Astrocyte (in vitro differentiated cells and primary cell): ENCODE measurements around the gene PARVB. TPM values are rescaled to one million over a fixed set of nuclear protein-coding genes. Genes with fewer than 3 reads are reported as not detected.
A peak's percentile ranks its signal among the peaks of the same experiment; 100 is the strongest.

Experiments
- DNase-seq: peaks from one replicate; pipeline ENCODE4 v3.0.0-alpha.2; 2010; ENCODE audit warnings: low read depth
- FAIRE-seq: peaks from 2 replicates; lab custom pipeline; 2011; peaks lifted over from hg19 to GRCh38; lab: Jason Lieb, UNC
- H2AFZ ChIP-seq: 2 replicates; pipeline ENCODE4 v1.6.0; 2012; ENCODE audit warnings: low read depth, low read length, inconsistent platforms
- H3K27ac ChIP-seq: 2 replicates; pipeline ENCODE4 v1.5.1; 2011; ENCODE audit warnings: low read depth, low read length, inconsistent platforms
- H3K27me3 ChIP-seq: 2 replicates; pipeline ENCODE4 v1.6.0; 2011; ENCODE audit warnings: low read length, inconsistent platforms; ENCODE audit not compliant: insufficient read depth
- H3K36me3 ChIP-seq: 2 replicates; pipeline ENCODE4 v1.5.1; 2011; ENCODE audit warnings: low read length, inconsistent platforms; ENCODE audit not compliant: insufficient read depth
- H3K4me1 ChIP-seq: 2 replicates; pipeline ENCODE4 v1.5.1; 2011; ENCODE audit warnings: low read length, inconsistent platforms; ENCODE audit not compliant: insufficient read depth
- H3K4me2 ChIP-seq: 2 replicates; pipeline ENCODE4 v1.6.0; 2012; ENCODE audit warnings: low read length, inconsistent platforms
- H3K4me3 ChIP-seq: 2 replicates; pipeline ENCODE4 v1.5.1; 2011; ENCODE audit warnings: low read depth, mild to moderate bottlenecking, low read length, inconsistent platforms; ENCODE audit not compliant: insufficient read depth
- H3K79me2 ChIP-seq: 2 replicates; pipeline ENCODE4 v1.6.0; 2012; ENCODE audit warnings: mild to moderate bottlenecking, low read length, inconsistent platforms; ENCODE audit not compliant: insufficient read depth
- H3K9ac ChIP-seq: 2 replicates; pipeline ENCODE4 v1.6.0; 2012; ENCODE audit warnings: mild to moderate bottlenecking, low read length, inconsistent platforms
- H3K9me3 ChIP-seq: 2 replicates; pipeline ENCODE4 v1.5.1; 2012; ENCODE audit warnings: low read depth, mild to moderate bottlenecking, low read length, inconsistent platforms; ENCODE audit not compliant: insufficient read depth
- H4K20me1 ChIP-seq: 2 replicates; pipeline ENCODE4 v1.6.0; 2012; ENCODE audit warnings: low read length, inconsistent platforms; ENCODE audit not compliant: insufficient read depth
- H3K27ac Mint-ChIP-seq: one replicate; pipeline ENCODE4 v1.8.0; 2021; ENCODE audit warnings: mild to moderate bottlenecking, mixed read lengths; ENCODE audit not compliant: unreplicated experiment
- H3K27me3 Mint-ChIP-seq: one replicate; pipeline ENCODE4 v1.8.0; 2021; ENCODE audit warnings: low read depth, mixed read lengths; ENCODE audit not compliant: unreplicated experiment
- H3K36me3 Mint-ChIP-seq: one replicate; pipeline ENCODE4 v1.8.0; 2021; ENCODE audit warnings: low read depth, mixed read lengths; ENCODE audit not compliant: unreplicated experiment
- H3K4me1 Mint-ChIP-seq: one replicate; pipeline ENCODE4 v1.8.0; 2021; ENCODE audit warnings: low read depth, mixed read lengths; ENCODE audit not compliant: unreplicated experiment
- H3K4me3 Mint-ChIP-seq: one replicate; pipeline ENCODE4 v1.8.0; 2021; ENCODE audit warnings: mild to moderate bottlenecking, moderate library complexity, mixed read lengths; ENCODE audit not compliant: unreplicated experiment
- H3K9me3 Mint-ChIP-seq: one replicate; pipeline ENCODE4 v1.8.0; 2021; ENCODE audit warnings: mild to moderate bottlenecking, mixed read lengths; ENCODE audit not compliant: unreplicated experiment
- EZH2 ChIP-seq: IDR thresholded peaks from 2 replicates; pipeline ENCODE4 v1.6.1; 2012; ENCODE audit warnings: mild to moderate bottlenecking, low read length, inconsistent platforms; ENCODE audit not compliant: insufficient read depth
- total RNA-seq: library from RNA; stranded (reverse); gene quantifications from 2 replicates; pipeline ENCODE4 v1.2.1, GENCODE V29; 2021
- TF ChIP-seq, protein P1 (sequence below): IDR thresholded peaks from 2 replicates; pipeline ENCODE4 v1.5.1; 2011; ENCODE audit warnings: low read depth, mild to moderate bottlenecking, inconsistent platforms, low read length, moderate library complexity; ENCODE audit not compliant: insufficient read depth

Gene PARVB
- total RNA-seq, 1 donor from 2014 or later = 22.0 TPM

DNA sequence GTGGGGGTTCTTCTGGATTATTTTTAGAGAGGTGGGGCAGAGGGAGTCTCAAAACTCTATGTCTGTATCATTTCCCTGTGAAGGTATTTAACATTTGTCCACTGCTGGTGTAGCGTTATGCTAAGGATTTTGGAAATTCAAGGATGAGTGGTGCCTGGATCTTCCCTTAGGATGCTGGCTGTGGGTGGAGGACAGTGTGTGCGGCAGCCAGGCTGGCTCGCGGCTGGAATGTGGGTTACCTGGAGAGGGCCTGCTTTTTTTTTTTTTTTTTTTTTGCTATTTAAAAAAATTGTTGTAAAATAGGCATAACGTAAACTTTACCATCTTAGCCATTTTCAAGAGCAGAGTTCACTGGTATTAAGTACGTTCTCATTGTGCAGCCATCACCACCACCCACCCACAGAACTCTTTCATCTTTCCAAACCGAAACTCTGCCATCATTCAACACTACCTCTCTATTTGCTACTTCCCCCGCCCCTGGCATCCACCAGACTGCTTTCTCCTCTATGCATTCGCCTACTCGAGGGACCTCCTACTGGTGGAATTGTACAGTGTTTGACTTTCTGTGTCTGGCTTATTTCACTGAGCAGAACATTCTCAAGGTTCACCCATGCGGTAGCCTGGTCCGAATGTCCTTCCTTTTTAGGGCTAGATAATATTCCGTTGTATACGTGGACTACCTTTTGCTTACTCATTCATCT is 67.1 kb downstream of the PARVB start:
- no peak overlapping the region for H3K9ac ChIP-seq
- H3K27me3 Mint-ChIP-seq = peaks cover 8% of the 10 kb centered on the region
- TF ChIP-seq EZH2 = no peak
- TF ChIP-seq, protein P1, sequence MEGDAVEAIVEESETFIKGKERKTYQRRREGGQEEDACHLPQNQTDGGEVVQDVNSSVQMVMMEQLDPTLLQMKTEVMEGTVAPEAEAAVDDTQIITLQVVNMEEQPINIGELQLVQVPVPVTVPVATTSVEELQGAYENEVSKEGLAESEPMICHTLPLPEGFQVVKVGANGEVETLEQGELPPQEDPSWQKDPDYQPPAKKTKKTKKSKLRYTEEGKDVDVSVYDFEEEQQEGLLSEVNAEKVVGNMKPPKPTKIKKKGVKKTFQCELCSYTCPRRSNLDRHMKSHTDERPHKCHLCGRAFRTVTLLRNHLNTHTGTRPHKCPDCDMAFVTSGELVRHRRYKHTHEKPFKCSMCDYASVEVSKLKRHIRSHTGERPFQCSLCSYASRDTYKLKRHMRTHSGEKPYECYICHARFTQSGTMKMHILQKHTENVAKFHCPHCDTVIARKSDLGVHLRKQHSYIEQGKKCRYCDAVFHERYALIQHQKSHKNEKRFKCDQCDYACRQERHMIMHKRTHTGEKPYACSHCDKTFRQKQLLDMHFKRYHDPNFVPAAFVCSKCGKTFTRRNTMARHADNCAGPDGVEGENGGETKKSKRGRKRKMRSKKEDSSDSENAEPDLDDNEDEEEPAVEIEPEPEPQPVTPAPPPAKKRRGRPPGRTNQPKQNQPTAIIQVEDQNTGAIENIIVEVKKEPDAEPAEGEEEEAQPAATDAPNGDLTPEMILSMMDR = peak; percentile 49
- no peak overlapping the region for H3K4me3 Mint-ChIP-seq
- no peaks in the 10 kb centered on the region for H3K79me2 ChIP-seq
- H3K36me3 ChIP-seq = no peaks in the 10 kb centered on the region
- peaks cover 2% of the 10 kb centered on the region for H3K9me3 Mint-ChIP-seq
- H3K4me3 ChIP-seq = no peak overlapping the region
- H3K4me2 ChIP-seq = no peak overlapping the region
- H3K36me3 Mint-ChIP-seq = peaks cover 7% of the 10 kb centered on the region
- H3K4me1 ChIP-seq = peaks cover 13% of the 10 kb centered on the region
- no peaks in the 10 kb centered on the region for H3K9me3 ChIP-seq
- H2AFZ ChIP-seq = no peak overlapping the region
- FAIRE-seq (peak; percentile 29), DNase-seq (no peak)
- H3K27ac ChIP-seq = no peak overlapping the region
- H3K27me3 ChIP-seq = no peaks in the 10 kb centered on the region
- no peak overlapping the region for H3K27ac Mint-ChIP-seq
- peaks cover 31% of the 10 kb centered on the region for H4K20me1 ChIP-seq
- no peaks in the 10 kb centered on the region for H3K4me1 Mint-ChIP-seq

DNA sequence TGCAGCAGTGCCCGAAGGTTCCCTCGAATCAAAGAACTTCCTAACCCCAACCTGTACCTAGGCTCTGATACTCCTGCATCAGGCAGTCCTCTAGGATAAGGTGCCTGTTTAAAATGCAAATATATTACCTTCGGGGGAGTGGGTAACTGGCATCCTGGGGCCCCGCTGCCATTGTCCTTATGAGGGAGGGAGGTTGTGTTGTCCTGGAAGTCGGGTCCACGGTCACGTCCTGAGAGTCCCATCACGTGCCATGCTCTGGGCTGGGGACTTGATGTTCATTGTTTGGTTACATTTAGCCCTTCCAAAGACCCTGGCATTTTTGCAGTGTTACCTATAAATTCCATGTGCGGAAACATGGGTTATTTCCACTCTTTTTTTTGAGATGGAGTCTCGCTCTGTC is 67.6 kb downstream of the PARVB start:
- H4K20me1 ChIP-seq = peaks cover 28% of the 10 kb centered on the region
- Mint-ChIP-seq H3K36me3 (peaks cover 7% of the 10 kb centered on the region), H3K9me3 (peaks cover 2% of the 10 kb centered on the region), H3K4me1 (no peaks in the 10 kb centered on the region), H3K27ac (no peak overlapping the region), H3K27me3 (peaks cover 8% of the 10 kb centered on the region), H3K4me3 (no peak overlapping the region)
- TF ChIP-seq, protein P1 = no peak
- no peak for TF ChIP-seq EZH2
- H3K79me2 ChIP-seq = no peaks in the 10 kb centered on the region
- FAIRE-seq = no peak
- H3K4me1 ChIP-seq = peaks cover 8% of the 10 kb centered on the region
- no peak overlapping the region for H3K27ac ChIP-seq
- H3K9ac ChIP-seq = no peak overlapping the region
- no peak overlapping the region for H3K4me2 ChIP-seq
- H3K9me3 ChIP-seq = no peaks in the 10 kb centered on the region
- H3K36me3 ChIP-seq = no peaks in the 10 kb centered on the region
- H3K4me3 ChIP-seq = no peak overlapping the region
- H3K27me3 ChIP-seq = no peaks in the 10 kb centered on the region
- no peak for DNase-seq
- no peak overlapping the region for H2AFZ ChIP-seq

DNA sequence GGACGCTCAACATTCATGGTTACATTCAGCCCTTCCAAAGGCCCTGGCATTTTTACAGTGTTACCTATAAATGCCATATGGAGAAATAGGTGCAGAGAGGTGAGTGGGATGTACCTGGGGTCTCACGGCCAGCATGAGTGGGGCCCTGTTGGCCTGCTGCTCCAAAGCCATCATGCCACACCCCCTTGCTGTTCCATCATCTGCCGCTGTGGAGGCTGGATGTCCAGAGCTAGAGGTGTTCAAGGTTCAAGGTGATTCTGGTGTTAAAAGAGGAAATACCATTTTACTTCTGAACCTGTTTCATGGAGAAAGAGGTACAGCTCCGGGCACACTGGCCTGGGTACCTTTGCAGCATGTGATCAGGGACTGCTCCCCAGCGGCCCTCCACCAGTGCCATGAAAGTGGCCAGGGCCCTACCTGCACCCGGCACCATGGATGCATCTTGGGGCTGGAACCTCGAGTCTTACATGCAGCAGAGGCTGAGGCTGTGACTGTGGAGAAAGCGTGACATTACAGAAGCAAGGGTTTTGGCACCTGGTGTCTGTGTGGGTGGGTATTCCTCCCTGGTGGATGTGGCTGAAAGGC is 68.6 kb downstream of the PARVB start:
- DNase-seq (no peak), FAIRE-seq (no peak)
- Histone ChIP-seq H3K4me2 (no peak overlapping the region), H3K36me3 (no peaks in the 10 kb centered on the region), H3K9me3 (no peaks in the 10 kb centered on the region), H2AFZ (no peak overlapping the region), H3K27ac (no peak overlapping the region), H3K4me1 (peaks cover 8% of the 10 kb centered on the region), H3K27me3 (no peaks in the 10 kb centered on the region), H3K79me2 (no peaks in the 10 kb centered on the region), H3K4me3 (no peak overlapping the region), H4K20me1 (peaks cover 28% of the 10 kb centered on the region), H3K9ac (no peak overlapping the region)
- Mint-ChIP-seq H3K4me1 (no peaks in the 10 kb centered on the region), H3K9me3 (peaks cover 2% of the 10 kb centered on the region), H3K36me3 (peaks cover 7% of the 10 kb centered on the region), H3K27me3 (peaks cover 8% of the 10 kb centered on the region), H3K27ac (no peak overlapping the region), H3K4me3 (no peak overlapping the region)
- TF ChIP-seq EZH2 = no peak
- TF ChIP-seq, protein P1 = no peak
